Posterior cingulate gyrus (tissue), 11 donors: ENCODE measurements around the gene OLAH.

Experiments
- DNase-seq, 10 donors: peaks; one replicate each; pipeline versions ENCODE4 v3.0.0 to v3.0.0-alpha.2; 2020 to 2021; ENCODE audit warnings: mixed read lengths in 3 of 10
- intact Hi-C: fragments of 100-400 bp; cut with DNase I; formaldehyde crosslinking; loops from one replicate; pipeline ENCODE4 v1.15.1; 2023

The OLAH gene

DNA sequence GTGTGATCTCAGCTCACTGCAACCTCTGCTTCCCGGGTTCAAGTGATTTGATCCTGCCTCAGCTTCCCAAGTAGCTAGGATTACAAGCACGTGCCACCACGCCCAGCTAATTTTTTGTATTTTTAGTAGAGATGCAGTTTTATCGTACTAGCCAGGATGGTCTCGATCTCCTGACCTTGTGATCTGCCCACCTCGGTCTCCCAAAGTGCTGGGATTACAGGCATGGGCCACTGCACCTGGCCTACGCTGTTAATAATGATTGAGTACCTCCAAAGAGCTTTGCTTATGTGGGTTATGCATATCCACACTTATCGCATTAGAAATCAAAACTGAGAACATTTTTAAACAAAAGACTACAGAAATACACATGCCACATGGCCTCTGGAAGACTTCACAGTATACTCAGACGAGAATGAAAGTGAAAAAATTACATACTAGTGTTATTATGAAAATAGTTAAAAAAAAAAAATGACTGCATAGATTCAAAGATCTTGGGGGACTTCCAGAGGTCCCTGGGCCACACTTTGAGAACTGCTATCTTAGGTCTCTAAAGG, 78.8 kb downstream of the OLAH start:
- intact Hi-C loops, result no loop called here

More for the DNA sequence above, 78.8 kb downstream of the OLAH start:
- no peak for DNase-seq
